PC-3 (cell line): ENCODE measurements around the gene PUS10. TPM values are rescaled to one million over a fixed set of nuclear protein-coding genes. Genes with fewer than 3 reads are reported as not detected.

Experiments
- ATAC-seq: fragments of 200-7000 bp; cut with Tn5 transposase; 2 replicates; pipeline ENCODE4 v1.9.1; 2020; ENCODE audit warnings: mild to moderate bottlenecking, moderate library complexity
- BruUV-seq: library from RNA; stranded (reverse); fragments of 400-500 nt; replicated peaks from 2 replicates; lab custom pipeline; 2021; lab: Mats Ljungman, UMichigan
- CTCF ChIA-PET: fragments of 300-600 bp; sonication (Branson Sonifier 250); formaldehyde crosslinking; loops from one replicate; lab custom pipeline; 2022; ENCODE audit warnings: antibody characterized with exemption; lab: Charles Lee
- POLR2A ChIA-PET: fragments of 300-600 bp; sonication (Branson Sonifier 250); formaldehyde crosslinking; loops from one replicate; lab custom pipeline; 2022; ENCODE audit warnings: antibody characterized with exemption; ENCODE audit not compliant: unreplicated experiment; lab: Charles Lee
- DNase-seq: peaks from one replicate; pipeline ENCODE4 v3.0.0-alpha.2; 2015
- H2AFZ ChIP-seq: fragments of 300-600 bp; sonication (generic); 2 replicates; pipeline ENCODE4 v1.6.0; 2016; ENCODE audit warnings: antibody characterized with exemption, low read length
- H3F3A ChIP-seq: fragments of 300-600 bp; sonication (generic); one replicate; pipeline ENCODE4 v1.6.0; 2017; ENCODE audit warnings: antibody characterized with exemption, low read length, control low read depth, mild to moderate bottlenecking; ENCODE audit not compliant: unreplicated experiment
- H3K27ac ChIP-seq: fragments of 300-600 bp; sonication (generic); 2 replicates; pipeline ENCODE4 v1.5.1; 2016; ENCODE audit warnings: mild to moderate bottlenecking, low read length
- H3K27me3 ChIP-seq: fragments of 300-600 bp; sonication (generic); 2 replicates; pipeline ENCODE4 v1.6.1; 2016; ENCODE audit warnings: low read length, mixed read lengths
- H3K36me3 ChIP-seq: fragments of 300-600 bp; sonication (generic); 2 replicates; pipeline ENCODE4 v1.6.1; 2016; ENCODE audit warnings: low read depth, mixed run types, low read length, mixed read lengths
- H3K4me1 ChIP-seq: fragments of 300-600 bp; sonication (generic); 2 replicates; pipeline ENCODE4 v1.5.1; 2016; ENCODE audit warnings: low read length; ENCODE audit not compliant: insufficient read depth
- H3K4me2 ChIP-seq: fragments of 300-600 bp; sonication (generic); 2 replicates; pipeline ENCODE4 v1.6.0; 2016; ENCODE audit warnings: low read length
- H3K4me3 ChIP-seq: fragments of 300-600 bp; sonication (generic); 2 replicates; pipeline ENCODE4 v1.5.1; 2016; ENCODE audit warnings: mild to moderate bottlenecking, low read length, mixed read lengths
- H3K79me2 ChIP-seq: fragments of 300-600 bp; sonication (generic); 2 replicates; pipeline ENCODE4 v1.6.1; 2017; ENCODE audit warnings: low read length, mixed read lengths
- H3K9ac ChIP-seq: fragments of 300-600 bp; sonication (generic); 2 replicates; pipeline ENCODE4 v1.6.0; 2016; ENCODE audit warnings: mild to moderate bottlenecking, low read length
- H3K9me2 ChIP-seq: fragments of 300-600 bp; sonication (generic); replicated peaks from 2 replicates; pipeline ENCODE4 v1.6.1; 2016; ENCODE audit warnings: mixed run types, low read length, mixed read lengths
- H3K9me3 ChIP-seq: fragments of 300-600 bp; sonication (generic); 2 replicates; pipeline ENCODE4 v1.6.1; 2016; ENCODE audit warnings: low read length, mixed read lengths
- H4K20me1 ChIP-seq: fragments of 300-600 bp; sonication (generic); 2 replicates; pipeline ENCODE4 v1.6.1; 2016; ENCODE audit warnings: low read length, mixed read lengths
- CTCF ChIP-seq: fragments of 300-600 bp; sonication (generic); conservative IDR thresholded peaks from 2 replicates; pipeline ENCODE4 v1.5.1; 2017; ENCODE audit warnings: antibody characterized with exemption, low read depth, mild to moderate bottlenecking, low read length
- EZH2 ChIP-seq: fragments of 300-600 bp; sonication (generic); IDR thresholded peaks from one replicate; pipeline ENCODE4 v1.6.1; 2017; ENCODE audit warnings: antibody characterized with exemption, mild to moderate bottlenecking, low read length; ENCODE audit not compliant: unreplicated experiment
- EZH2phosphoT487 ChIP-seq: fragments of 300-600 bp; sonication (generic); IDR thresholded peaks from 2 replicates; pipeline ENCODE4 v1.6.1; 2018; ENCODE audit warnings: mild to moderate bottlenecking, antibody characterized with exemption, low read length, borderline replicate concordance
- intact Hi-C: fragments of 100-400 bp; cut with micrococcal nuclease; formaldehyde crosslinking; loops from 2 replicates; pipeline ENCODE4 v1.9.0; 2023
- total RNA-seq: library from RNA; depleted of rRNA; stranded (reverse); fragments of >200 nt; gene quantifications from 2 replicates; pipeline ENCODE4 v1.2.3, GENCODE V29; 2014

The PUS10 gene
- total RNA-seq, 1 experiment from 2014 or later, result 3.6 TPM

DNA sequence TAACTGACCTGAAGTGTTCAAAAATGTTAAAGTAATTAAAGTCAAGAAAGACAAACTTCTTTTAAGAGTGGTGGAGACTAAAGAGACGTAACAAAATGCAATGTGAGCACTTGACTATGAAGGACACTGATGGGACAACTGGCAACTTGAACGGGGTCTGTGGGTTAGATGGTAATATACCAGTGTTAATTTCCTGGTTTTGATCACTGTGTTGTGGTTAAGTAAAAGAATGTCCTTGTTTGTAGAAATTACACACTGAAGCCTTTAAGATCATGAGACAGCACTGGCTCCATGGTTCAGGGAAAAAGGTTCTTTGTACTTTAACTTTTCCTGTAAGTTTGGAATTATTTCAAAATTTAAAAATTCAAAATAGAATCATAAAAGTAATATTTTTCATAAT lies 78.4 kb downstream of the PUS10 start:
- Histone ChIP-seq H3F3A (no peaks in the 10 kb centered on the region), H3K36me3 (no peaks in the 10 kb centered on the region), H3K9me3 (no peaks in the 10 kb centered on the region), H3K4me3 (no peak overlapping the region), H3K4me1 (no peaks in the 10 kb centered on the region), H3K79me2 (no peaks in the 10 kb centered on the region), H4K20me1 (no peaks in the 10 kb centered on the region), H3K4me2 (no peak overlapping the region), H3K9me2 (no peaks in the 10 kb centered on the region), H3K27ac (no peak overlapping the region), H3K27me3 (no peaks in the 10 kb centered on the region), H3K9ac (no peak overlapping the region), H2AFZ (no peak overlapping the region)
- DNase-seq (no peak), ATAC-seq (no peak)
- no TSS peak for BruUV-seq
- no peak for TF ChIP-seq EZH2
- no peak for TF ChIP-seq EZH2phosphoT487
- TF ChIP-seq CTCF, result no peak
- ChIA-PET CTCF (no interaction called here), POLR2A (no interaction called here)
- intact Hi-C loops, result no loop called here

DNA sequence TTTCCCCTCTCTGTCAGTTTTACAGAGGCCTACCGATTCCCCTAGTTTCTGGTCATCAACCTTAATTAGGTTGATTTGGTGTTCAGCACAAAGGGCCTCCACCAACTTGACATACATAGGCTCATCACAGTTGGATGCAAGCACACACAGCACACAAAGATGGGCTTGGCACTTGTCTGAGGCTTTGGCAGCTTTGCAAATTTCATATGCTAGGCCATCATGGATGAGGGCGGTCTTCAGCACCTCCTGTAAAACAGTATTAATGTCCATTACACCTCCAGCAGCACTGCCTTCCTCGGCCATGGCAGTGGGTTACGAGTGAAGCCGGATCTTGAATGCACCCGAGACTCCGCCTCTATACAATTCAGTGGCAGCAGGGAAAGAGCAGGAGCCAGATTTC lies 79.8 kb downstream of the PUS10 start:
- BruUV-seq, result no TSS peak
- Histone ChIP-seq H3K9ac (no peak overlapping the region), H3K4me2 (no peak overlapping the region), H3K27ac (no peak overlapping the region), H3F3A (no peaks in the 10 kb centered on the region), H3K4me1 (no peaks in the 10 kb centered on the region), H3K9me3 (no peaks in the 10 kb centered on the region), H3K36me3 (no peaks in the 10 kb centered on the region), H3K79me2 (no peaks in the 10 kb centered on the region), H2AFZ (no peak overlapping the region), H4K20me1 (no peaks in the 10 kb centered on the region), H3K4me3 (no peak overlapping the region), H3K9me2 (no peaks in the 10 kb centered on the region), H3K27me3 (no peaks in the 10 kb centered on the region)
- TF ChIP-seq EZH2, result no peak
- TF ChIP-seq CTCF, result no peak
- TF ChIP-seq EZH2phosphoT487, result no peak
- DNase-seq (no peak), ATAC-seq (no peak)
- intact Hi-C loops, result no loop called here
- CTCF ChIA-PET, result no interaction called here
- POLR2A ChIA-PET, result no interaction called here

GRCh38 chr2:60936757-60937156 lies 81.3 kb downstream of the PUS10 start:
- Histone ChIP-seq H3K9me3 (no peaks in the 10 kb centered on the region), H3K9ac (no peak overlapping the region), H3K79me2 (no peaks in the 10 kb centered on the region), H2AFZ (no peak overlapping the region), H3K27me3 (no peaks in the 10 kb centered on the region), H3K9me2 (no peaks in the 10 kb centered on the region), H3K36me3 (no peaks in the 10 kb centered on the region), H3K27ac (no peak overlapping the region), H3K4me2 (no peak overlapping the region), H3K4me3 (no peak overlapping the region), H3K4me1 (no peaks in the 10 kb centered on the region), H3F3A (no peaks in the 10 kb centered on the region), H4K20me1 (no peaks in the 10 kb centered on the region)
- TF ChIP-seq CTCF (no peak), EZH2phosphoT487 (no peak), EZH2 (no peak)
- DNase-seq, result no peak
- no TSS peak for BruUV-seq
- CTCF ChIA-PET, result no interaction called here
- intact Hi-C loops, result no loop called here
- POLR2A ChIA-PET, result no interaction called here
- ATAC-seq, result no peak
